Stromal cell of bone marrow (primary cell): ENCODE measurements around the gene HOXB13.
"Not testable (repeated sequence)": the region's sequence is repeated elsewhere in the genome, so short reads cannot be mapped to it uniquely, and the experiment has no call there.

Experiments used
- DNase-seq: peaks from one replicate; pipeline ENCODE4 v3.0.0-alpha.2; 2012; ENCODE audit warnings: low read depth

The HOXB13 gene

DNA sequence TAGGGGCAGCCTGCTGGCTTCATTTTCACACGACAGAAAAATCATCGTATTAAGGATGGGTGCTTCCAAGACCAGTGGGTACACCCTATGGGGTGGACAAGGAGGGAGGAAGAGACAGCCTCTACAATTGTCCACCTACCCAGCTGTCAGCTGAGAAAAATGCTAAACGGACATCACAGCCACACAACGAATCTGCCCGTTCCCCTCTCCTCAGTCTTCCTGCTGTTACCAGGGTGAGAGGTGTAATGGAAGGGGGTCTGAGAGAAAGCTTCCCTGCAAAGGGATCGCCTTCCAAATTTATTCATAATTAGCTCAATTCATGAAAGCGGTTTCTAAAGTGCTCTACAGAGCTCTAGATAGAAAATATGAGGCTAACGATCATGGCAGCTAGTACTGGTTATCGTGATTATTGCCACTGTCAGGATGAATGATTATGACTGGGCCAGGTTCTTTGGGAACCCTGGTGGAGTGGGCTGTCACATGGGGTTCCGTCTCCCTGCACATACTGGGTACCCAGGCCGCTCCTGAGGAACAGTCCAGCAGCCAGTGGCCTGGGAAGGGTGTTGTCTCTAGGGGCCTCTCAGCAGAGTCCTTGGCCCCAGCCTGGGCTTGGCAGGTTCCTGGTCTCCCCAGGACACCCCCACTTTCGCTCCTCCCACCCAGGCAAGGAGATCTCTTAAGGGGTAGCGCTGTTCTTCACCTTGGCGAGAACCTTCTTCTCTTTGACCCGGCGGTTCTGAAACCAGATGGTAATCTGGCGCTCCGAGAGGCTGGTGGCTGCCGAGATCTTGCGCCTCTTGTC lies 2.2 kb downstream of the HOXB13 start:
- no peak for DNase-seq

DNA sequence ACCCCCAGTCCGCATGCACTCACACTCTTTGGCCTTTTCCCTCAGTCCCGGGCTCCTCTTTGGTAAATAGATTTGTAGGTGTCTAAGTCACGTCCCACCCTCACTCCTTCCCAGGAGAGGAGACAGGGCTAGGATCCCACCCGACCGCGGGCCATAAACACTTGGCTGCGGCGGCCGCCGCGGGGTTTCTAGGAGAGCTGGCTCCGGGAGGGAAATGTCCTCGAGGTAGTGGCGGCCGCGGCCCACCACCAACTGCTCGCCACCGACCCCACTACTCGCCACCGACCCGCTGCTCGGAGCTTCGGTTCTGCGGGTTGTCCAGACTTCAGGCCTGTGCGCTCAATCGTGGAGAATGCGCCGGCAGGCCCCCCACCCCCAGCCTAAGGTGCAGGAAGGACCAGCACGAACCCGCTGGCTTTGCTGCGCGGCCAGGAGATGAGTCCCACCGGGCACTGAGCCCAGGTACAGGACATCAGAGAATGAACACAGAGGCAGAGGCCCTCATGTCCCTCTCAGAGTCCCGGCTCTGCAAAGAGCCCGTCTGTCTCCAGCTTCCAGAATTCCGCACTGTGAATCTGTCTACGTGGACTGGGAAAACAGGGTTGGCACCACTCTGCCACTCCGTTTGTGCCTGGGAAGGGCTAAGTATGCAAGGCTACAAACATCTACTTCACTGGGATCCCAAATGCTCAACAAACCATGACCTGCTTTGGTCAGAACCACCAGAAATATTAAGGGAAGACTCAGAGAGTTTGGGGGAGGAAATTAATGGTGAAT lies 3.1 kb downstream of the HOXB13 start:
- no peak for DNase-seq

DNA sequence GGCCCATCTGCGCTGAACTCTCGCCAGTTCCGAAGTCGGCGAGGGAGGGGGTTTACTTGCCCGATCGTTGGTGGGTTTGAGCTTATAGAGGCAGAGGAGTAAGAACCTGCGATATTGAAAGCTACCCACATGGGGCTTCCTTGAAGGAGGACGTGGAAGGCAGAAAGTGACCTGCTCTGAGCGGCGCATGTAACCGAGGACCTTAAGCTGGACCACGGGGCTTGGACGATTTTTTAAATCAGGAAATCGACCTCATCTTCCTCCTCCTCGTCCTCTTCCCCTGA lies 3.6 kb downstream of the HOXB13 start:
- DNase-seq = no peak

DNA sequence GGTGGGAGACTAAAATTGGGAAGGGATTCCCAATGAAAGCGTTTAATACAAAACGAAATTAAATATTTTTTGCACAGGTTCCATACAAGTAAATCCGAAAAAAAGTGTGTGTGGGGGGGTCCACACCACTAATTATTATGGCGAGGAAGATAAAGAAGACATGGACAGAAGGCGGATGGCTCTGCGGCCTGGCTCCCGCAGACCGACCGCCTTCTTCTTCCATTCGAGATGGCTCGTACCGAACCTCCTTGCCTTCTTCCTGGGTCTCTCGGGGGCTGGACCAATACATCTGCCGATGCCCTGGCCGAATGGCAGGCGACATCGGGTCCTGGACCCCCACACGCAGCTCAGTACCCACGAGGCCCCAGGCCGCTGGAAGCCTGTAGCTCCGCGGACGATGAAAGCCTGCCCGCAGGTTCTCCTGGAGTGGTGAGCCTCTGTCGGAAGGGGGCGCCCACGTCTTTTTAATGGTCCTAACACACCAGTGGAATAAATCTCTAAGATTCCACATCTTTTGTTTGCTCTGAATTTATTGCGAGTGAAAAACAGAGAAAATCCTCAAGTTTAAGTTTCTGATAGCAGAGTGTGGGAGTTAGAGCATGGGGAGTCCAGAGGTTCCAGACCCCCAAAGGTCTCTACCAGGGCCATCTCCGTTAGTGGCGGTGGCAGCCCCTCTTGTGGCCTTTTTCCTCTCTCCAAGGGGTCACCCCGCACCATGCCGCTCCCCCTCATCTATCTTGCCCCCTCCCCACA lies 4.1 kb downstream of the HOXB13 start:
- peak; percentile 60 for DNase-seq

GRCh38 chr17:48723423-48724250 lies 4.9 kb downstream of the HOXB13 start:
- DNase-seq = no peak

DNA sequence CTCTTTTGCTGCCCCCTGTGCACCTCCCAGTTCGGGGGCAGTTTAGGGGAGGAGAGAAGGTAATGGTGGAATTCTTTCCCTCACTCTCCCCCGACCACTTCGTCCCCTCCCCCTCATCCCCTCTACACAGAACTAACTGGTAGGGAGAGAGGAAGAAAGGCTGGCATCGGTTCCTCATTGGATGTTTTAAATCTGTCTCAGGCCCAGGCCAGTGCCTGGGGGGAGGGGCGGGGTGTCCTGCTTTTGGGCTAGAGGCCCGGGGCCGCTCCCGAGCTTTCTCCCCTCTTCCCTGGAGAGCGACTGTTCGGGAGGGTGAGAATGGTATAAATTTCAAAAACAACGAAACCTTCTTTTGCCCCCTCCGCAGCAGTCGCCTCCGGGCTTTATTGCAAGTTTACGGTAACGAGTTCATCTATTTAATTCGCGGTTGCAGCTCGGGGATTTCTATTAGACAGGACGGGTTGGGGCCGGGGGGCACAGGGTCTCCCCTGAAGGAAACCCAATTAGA lies 5.6 kb downstream of the HOXB13 start, which contains the start of gene PRAC2:
Gene PRAC2, plus strand, starts transcription at position 271 of the 508 bp plus-strand sequence. CDS start 1,226 bp downstream, outside the sequence.
- no peak for DNase-seq

DNA sequence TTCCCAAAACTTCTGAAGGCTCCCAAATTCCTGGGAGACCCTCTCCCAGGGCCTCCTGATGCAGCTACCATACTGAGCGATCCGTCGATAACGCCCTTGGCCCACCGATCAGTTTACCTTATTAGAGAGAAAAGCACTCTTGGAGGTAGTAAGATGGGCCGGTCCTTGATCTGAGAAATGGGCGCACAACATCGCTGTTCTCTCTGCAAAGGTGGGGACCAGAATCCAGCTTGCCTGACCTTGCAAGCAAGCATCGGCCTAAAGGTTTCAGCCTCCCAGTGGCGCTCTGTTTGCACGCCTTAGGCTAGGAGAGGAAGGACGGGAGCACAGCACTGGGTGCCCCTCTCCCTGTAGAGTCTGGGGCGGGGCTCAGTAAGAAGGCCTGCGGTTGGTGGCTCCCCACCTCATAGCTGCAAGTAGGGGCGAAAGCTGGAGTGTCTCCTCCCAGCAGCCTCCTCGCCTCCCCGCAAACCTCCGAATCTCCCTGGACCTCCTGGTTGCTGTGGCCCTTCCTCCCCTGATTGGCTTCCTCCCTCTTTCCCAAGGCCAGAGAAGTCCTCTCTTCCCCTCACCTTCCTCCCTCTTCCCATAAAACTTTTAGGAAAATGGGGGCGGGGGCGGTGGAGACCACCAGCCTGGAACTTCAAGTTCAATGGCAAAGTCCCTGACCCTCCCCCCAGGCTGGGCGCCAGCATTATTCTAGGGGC lies 6.2 kb downstream of the HOXB13 start, which contains the start of gene PRAC1:
Gene PRAC1, minus strand, starts transcription at position 318 of the 707 bp plus-strand sequence. Its CDS starts 126 bp downstream, at position 192.
- no peak for DNase-seq

- no peak for DNase-seq
These were observed 7.5 kb downstream of the HOXB13 start for GRCh38 chr17:48721009-48721402.

DNA sequence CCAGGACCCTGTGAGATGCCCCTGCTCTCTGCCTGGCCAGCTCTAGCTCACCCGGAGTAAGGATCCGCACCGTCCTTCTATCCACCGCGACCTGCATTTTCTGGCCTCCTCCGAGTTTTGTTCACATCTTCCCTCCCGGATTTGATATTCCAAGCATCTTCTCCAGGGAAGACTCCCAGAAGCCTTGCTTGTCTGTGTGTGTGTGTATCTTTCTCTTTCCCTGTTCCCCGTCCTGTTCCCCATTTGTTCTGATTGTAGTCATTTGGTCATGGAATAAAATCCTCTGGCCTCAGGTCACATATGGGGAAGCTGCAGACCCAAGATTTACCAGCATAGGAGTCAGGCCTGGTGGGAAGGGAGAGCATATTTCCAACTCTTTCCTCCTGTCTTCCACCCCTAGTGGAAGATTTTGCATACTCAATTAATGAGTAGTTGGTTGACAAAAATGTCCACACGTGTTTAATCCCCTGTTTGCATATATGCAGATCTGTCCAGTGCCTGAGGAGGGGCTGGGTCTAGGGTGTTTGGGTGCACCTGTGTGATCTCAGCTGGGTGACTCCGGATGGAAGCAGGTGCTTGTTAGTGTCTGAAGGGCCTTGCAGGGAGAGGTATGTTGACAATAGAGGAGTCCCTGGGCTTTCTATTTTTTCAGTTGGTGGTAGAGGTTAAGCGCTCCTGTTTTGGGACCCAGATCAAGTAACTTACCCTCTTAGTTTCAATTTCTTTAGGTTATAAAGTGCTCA lies 8.1 kb downstream of the HOXB13 start:
- no peak for DNase-seq

DNA sequence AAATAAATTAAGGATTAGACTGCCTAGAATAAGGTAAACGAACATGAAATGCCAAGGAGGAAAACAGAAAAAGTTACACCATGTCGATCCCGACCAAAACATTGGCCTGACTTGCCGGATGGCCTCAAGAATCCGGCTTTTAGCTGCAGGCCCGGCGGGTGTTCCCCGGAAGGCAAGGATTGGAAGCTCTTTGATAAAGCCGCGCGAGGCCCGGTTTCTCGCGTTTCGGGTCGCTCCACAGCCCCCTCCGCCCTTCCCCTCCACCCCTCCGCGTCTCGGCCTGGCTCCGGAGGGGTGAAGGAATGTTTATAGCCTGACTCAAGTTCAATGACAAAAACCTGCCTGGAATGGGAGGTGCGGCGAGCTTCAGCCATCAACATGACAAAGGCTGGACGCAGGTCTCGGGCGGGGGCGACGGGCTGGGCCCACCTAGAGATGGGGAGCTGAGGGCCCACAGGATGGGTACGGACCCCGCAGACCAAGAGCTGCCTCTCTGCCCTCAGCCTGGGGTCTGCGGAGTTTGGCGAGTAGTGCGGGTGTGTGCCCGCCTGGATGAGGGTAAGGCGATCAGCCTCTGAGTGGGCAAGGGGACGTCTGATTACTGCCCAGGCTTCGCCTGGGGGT lies 8.8 kb downstream of the HOXB13 start:
- no peak for DNase-seq

GRCh38 chr17:48718761-48719641 lies 9.5 kb downstream of the HOXB13 start:
- no peak for DNase-seq

DNA sequence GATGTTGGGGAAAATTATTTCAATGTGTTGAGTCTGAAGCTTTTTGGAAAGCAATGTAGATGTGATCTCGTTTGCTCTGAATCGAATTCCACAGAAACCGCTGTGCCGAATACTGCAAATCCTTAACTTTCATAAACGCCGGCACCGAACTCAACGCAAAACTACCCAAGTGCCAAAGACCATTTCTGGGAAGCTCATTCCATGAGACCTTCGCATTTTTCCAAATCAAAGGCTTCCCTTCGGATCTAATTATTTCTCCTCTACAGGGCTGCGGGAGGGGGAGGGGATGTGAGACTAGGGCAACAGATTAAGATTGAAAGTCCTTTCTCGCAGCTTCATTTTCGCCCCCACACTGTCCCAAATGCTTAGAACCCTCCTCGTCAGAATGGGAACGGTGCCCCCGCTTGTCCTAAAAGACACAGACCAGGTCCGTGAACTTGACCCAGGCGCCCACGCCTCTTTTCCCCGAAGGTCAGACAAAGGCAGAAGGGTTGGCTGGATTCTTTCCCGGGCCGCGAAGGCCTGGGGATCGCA lies 10.3 kb downstream of the HOXB13 start:
- DNase-seq = no peak

DNA sequence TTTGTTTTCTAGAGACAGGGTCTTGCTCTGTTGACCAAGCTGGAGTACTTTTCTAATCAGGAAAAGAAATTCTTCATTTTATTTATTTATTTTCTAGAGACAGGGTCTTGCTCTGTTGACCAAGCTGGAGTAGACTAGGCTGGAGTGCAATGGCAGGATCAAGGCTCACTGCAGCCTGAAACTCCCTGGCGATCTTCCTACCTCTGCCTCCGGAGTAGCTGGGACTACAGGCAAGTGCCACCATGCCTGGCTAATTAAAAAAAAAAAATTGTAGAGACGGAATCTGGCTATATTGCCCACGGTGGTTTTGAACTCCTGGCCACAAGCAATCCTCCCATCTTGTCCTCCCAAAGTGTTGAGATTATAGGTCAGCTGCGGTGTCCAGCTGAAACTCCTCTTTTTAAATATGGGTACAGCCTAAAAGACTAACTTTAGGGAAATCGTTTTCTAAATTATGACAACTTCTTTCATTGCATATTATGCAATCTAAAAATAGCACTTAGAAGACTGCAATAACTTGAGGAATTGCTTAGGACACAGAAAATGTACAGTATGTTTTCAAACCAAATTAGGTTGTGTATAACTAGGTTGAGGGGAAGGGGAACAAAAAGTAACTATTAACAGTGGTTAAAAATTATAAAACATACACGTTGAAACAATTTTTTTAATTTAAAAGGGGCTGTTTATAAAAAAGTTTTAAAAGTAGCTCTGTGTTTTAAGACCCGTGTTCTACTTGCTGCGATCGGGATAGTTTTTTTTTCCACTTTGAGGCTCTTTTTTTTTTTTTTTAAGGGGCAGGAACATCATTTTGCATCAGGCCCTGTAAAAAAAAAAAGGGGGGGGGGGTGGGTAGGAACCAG lies 11.0 kb downstream of the HOXB13 start:
- no peak for DNase-seq

GRCh38 chr17:48716549-48716948 lies 12.0 kb downstream of the HOXB13 start:
- not testable (repeated sequence) for DNase-seq

GRCh38 chr17:48715496-48716399 lies 12.8 kb downstream of the HOXB13 start:
- DNase-seq = no peak

DNA sequence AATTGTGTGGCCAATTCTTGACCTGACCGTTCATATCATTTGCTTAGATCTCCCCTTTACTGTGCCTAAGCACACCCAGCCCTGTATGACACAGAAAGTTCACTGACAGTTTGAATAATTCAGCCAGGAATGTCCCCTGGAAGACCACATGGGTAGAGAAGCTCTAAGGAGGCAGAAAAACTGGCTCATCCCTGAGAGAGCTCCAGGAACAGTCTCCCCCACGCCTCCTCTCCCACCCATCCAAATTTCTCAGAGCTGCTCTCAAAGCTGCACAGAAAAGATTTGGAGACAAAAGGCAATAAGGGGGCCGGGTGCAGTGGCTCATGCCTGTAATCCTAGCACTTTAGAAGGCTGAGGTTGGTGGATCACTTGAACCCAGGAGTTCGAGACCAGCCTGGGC lies 17.4 kb downstream of the HOXB13 start:
- DNase-seq = no peak
